Activated T-cell treated with anti-CD3 and anti-CD28 coated beads for 24 hours (primary cell): Measurements from ENCODE around the gene RHD.
A peak's percentile ranks its signal among the peaks of the same experiment; 100 is the strongest.
"Not testable (repeated sequence)": the region's sequence is repeated elsewhere in the genome, so short reads cannot be mapped to it uniquely, and the experiment has no call there.

Experiments used
- DNase-seq: peaks from one replicate; pipeline ENCODE4 v3.0.0-alpha.2; 2020; ENCODE audit warnings: low read depth

Gene RHD

GRCh38 chr1:25257196-25257595, 15.1 kb upstream of the RHD start:
- no peak for DNase-seq

GRCh38 chr1:25259813-25260212, 12.5 kb upstream of the RHD start:
- DNase-seq: not testable (repeated sequence)

GRCh38 chr1:25260336-25260735, 12.0 kb upstream of the RHD start:
- not testable (repeated sequence) for DNase-seq

- DNase-seq: not testable (repeated sequence)
Measured at GRCh38 chr1:25266554-25267287, 5.6 kb upstream of the RHD start.

- peak; percentile 88 for DNase-seq
Measured at GRCh38 chr1:25267288-25268142, 4.8 kb upstream of the RHD start.

GRCh38 chr1:25268143-25268760, 4.1 kb upstream of the RHD start:
- not testable (repeated sequence) for DNase-seq

GRCh38 chr1:25275648-25276047, 3.3 kb downstream of the RHD start:
- not testable (repeated sequence) for DNase-seq

- not testable (repeated sequence) for DNase-seq
Measured at GRCh38 chr1:25277295-25277694, 5.0 kb downstream of the RHD start.

GRCh38 chr1:25278358-25278757, 6.0 kb downstream of the RHD start:
- not testable (repeated sequence) for DNase-seq

GRCh38 chr1:25278790-25279189, 6.5 kb downstream of the RHD start:
- DNase-seq: not testable (repeated sequence)

- DNase-seq: not testable (repeated sequence)
Measured at GRCh38 chr1:25279693-25280111, 7.4 kb downstream of the RHD start.

GRCh38 chr1:25285862-25286261, 13.6 kb downstream of the RHD start:
- not testable (repeated sequence) for DNase-seq

GRCh38 chr1:25287164-25287563, 14.9 kb downstream of the RHD start:
- DNase-seq: not testable (repeated sequence)

- not testable (repeated sequence) for DNase-seq
Measured at GRCh38 chr1:25288573-25289101, 16.3 kb downstream of the RHD start.

- DNase-seq: not testable (repeated sequence)
Measured at GRCh38 chr1:25290043-25290442, 17.7 kb downstream of the RHD start.

- DNase-seq: not testable (repeated sequence)
Measured at GRCh38 chr1:25293426-25293825, 21.1 kb downstream of the RHD start.

GRCh38 chr1:25294889-25295826, 22.8 kb downstream of the RHD start:
- not testable (repeated sequence) for DNase-seq

GRCh38 chr1:25296501-25296900, 24.2 kb downstream of the RHD start:
- not testable (repeated sequence) for DNase-seq

- DNase-seq: not testable (repeated sequence)
Measured at GRCh38 chr1:25300729-25301128, 28.4 kb downstream of the RHD start.

GRCh38 chr1:25302330-25302729, 30.0 kb downstream of the RHD start:
- DNase-seq: not testable (repeated sequence)

- not testable (repeated sequence) for DNase-seq
Measured at GRCh38 chr1:25304936-25305335, 32.6 kb downstream of the RHD start.
